GM12864 (cell line): ENCODE results near the gene SLC43A1.
A peak's percentile ranks its signal among the peaks of the same experiment; 100 is the strongest.

Experiments
- DNase-seq: peaks from one replicate; pipeline ENCODE4 v3.0.0-alpha.2; 2011; ENCODE audit warnings: low read depth
- H3K4me3 ChIP-seq: 2 replicates; pipeline ENCODE4 v1.5.1; 2011; ENCODE audit warnings: mild to moderate bottlenecking, low read depth, low read length, control low read depth
- CTCF ChIP-seq: IDR thresholded peaks from 2 replicates; pipeline ENCODE4 v1.5.1; 2011; ENCODE audit warnings: low read depth, mild to moderate bottlenecking, moderate library complexity, low read length, control low read depth, inconsistent platforms; ENCODE audit errors: missing control alignments

Gene SLC43A1

GRCh38 chr11:57515332-57516060 lies at the start of gene SLC43A1:
Gene SLC43A1 (minus strand): TSS chr11:57515702. CDS start chr11:57514111, 1,591 bp downstream.
- no peak for TF ChIP-seq CTCF
- H3K4me3 ChIP-seq: peak within 1 kb of the TSS; percentile 89

GRCh38 chr11:57562596-57562995 lies 47.1 kb upstream of the SLC43A1 start:
- no peak for DNase-seq
- TF ChIP-seq CTCF: no peak
- no peak overlapping the region for H3K4me3 ChIP-seq

More at GRCh38 chr11:57515332-57516060, at the start of gene SLC43A1:
- DNase-seq: no peak

GRCh38 chr11:57560146-57560545 lies 44.6 kb upstream of the SLC43A1 start:
- no peak for TF ChIP-seq CTCF
- H3K4me3 ChIP-seq: no peak overlapping the region
- no peak for DNase-seq

GRCh38 chr11:57556041-57556440 lies 40.5 kb upstream of the SLC43A1 start:
- TF ChIP-seq CTCF: no peak
- no peak overlapping the region for H3K4me3 ChIP-seq
- no peak for DNase-seq

GRCh38 chr11:57555393-57555792 lies 39.9 kb upstream of the SLC43A1 start:
- no peak for TF ChIP-seq CTCF

GRCh38 chr11:57552479-57552878 lies 37.0 kb upstream of the SLC43A1 start:
- no peak for DNase-seq

More at GRCh38 chr11:57555393-57555792, 39.9 kb upstream of the SLC43A1 start:
- DNase-seq: no peak
- H3K4me3 ChIP-seq: no peak overlapping the region

More at GRCh38 chr11:57552479-57552878, 37.0 kb upstream of the SLC43A1 start:
- H3K4me3 ChIP-seq: no peak overlapping the region
- no peak for TF ChIP-seq CTCF
